ENCODE data around the gene TNP2.
"Not testable (repeated sequence)": the region's sequence is repeated elsewhere in the genome, so short reads cannot be mapped to it uniquely, and the experiment has no call there.

Gene TNP2

GRCh38 chr16:11303405-11304138, 34.4 kb upstream of the TNP2 start:
- H3K4me2 ChIP-seq = peak overlapping the region in 4 of 11 experiments; percentile 1 to 32 (median 16); a peak in 4 of 22 replicates

DNA sequence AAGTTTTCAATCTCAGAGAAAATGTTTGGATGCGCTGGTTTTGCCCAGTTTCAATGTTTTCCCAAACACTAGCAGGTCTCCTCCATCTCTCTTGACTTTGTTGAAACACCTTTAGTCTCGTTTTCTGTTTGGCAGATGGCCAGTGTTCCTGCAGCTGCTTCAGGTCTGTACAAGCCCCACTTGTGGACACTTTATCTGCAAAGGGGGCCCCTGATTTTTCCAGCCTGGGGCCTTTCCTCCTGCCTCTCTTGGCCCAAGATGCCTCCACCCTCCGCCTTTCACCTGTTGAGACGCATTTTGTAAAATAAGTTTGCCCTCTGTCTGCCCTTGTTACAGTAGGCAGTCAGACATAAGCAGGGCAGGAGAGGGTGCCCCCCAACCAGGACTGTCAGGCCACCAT, 33.9 kb upstream of the TNP2 start:
- Histone ChIP-seq H3K9ac (no peak overlapping the region), H3K9me3 (replicated peaks in 1 of 11) (peaks cover 7 to 40% (median 22%) of the 10 kb centered on the region in 11 experiments; a peak in 21 of 22 replicates), H3K4me1 (peaks cover 13 to 51% (median 34%) of the 10 kb centered on the region in 10 experiments), H3K4me3 (no peak overlapping the region), H3K4me2 (peak overlapping the region in 2 of 11 experiments; percentile 15 to 18; a peak in 1 of 22 replicates), H4K20me1 (peaks cover 0 to 5% (median 0%) of the 10 kb centered on the region in 11 experiments; a peak in 3 of 22 replicates), H3K27me3 (peaks cover 0 to 9% (median 0%) of the 10 kb centered on the region in 11 experiments; a peak in 1 of 22 replicates), H3K27ac (no peak overlapping the region), H3K36me3 (no peaks in the 10 kb centered on the region; a peak in 1 of 22 replicates)
- TF ChIP-seq Cebpa-rat (IDR thresholded peaks at IDR 0.05) = no peak

More at GRCh38 chr16:11303405-11304138, 34.4 kb upstream of the TNP2 start:
- Histone ChIP-seq H3K4me3 (no peak overlapping the region), H3K27me3 (peaks cover 0 to 9% (median 0%) of the 10 kb centered on the region in 11 experiments; a peak in 1 of 22 replicates), H3K27ac (no peak overlapping the region), H4K20me1 (no peaks in the 10 kb centered on the region), H3K4me1 (peaks cover 10 to 51% (median 34%) of the 10 kb centered on the region in 10 experiments), H3K9ac (no peak overlapping the region), H3K36me3 (no peaks in the 10 kb centered on the region; a peak in 1 of 22 replicates), H3K9me3 (replicated peaks in 1 of 11) (peaks cover 12 to 46% (median 28%) of the 10 kb centered on the region in 11 experiments; a peak in 21 of 22 replicates)
- TF ChIP-seq Cebpa-rat (IDR thresholded peaks at IDR 0.05) = no peak

DNA sequence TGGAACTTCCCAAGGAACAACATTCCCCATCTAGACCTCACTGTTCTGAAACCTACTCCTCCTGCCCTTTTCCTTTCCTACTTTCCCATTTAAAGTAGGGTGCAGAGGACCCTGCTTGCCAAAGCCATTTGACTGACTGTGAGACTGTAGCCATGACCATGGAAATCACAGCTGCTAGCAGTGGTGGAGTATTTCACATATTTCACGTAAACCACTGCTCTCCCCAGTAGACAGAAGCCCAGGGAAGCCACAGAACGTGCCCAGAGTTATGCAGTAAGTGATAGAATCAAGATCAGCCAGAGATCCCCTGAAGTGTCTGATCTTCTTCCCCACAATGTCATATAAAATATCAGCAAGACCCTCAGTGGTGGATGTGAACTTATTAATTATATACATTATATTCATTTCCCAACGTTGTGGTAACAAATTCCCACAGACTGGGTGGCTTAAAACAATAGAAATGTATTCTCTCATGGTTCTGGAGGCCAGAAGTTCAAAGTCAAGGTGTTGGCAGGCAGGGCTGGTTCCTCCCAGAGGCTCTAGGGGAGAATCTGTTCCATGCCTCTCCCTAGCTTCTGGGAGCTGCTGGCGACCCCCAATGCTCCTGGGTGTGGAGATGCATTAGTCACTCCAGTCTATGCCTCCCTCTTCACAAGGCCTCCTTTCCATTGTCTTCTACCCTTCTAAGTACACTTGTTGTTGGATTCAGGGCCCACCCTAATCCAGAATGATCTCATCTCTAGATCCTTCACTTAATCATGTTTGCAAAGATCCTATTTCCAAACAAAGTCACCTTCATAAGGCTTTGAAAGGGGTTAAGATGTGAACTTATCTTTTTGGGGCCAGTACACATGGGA, 32.7 kb upstream of the TNP2 start:
- Histone ChIP-seq H3K27me3 (peaks cover 0 to 13% (median 0%) of the 10 kb centered on the region in 11 experiments; a peak in 4 of 22 replicates), H3K9me3 (replicated peaks in 1 of 11) (peaks cover 0 to 30% (median 11%) of the 10 kb centered on the region in 11 experiments; a peak in 14 of 22 replicates), H4K20me1 (peaks cover 0 to 7% (median 0%) of the 10 kb centered on the region in 11 experiments; a peak in 3 of 22 replicates), H3K27ac (no peak overlapping the region), H3K4me1 (peaks cover 24 to 55% (median 40%) of the 10 kb centered on the region in 10 experiments), H3K4me2 (no peak overlapping the region), H3K9ac (no peak overlapping the region), H3K4me3 (no peak overlapping the region), H3K36me3 (no peaks in the 10 kb centered on the region)
- no peak for TF ChIP-seq Cebpa-rat (IDR thresholded peaks at IDR 0.05)

GRCh38 chr16:11300560-11300892, 31.4 kb upstream of the TNP2 start:
- Histone ChIP-seq H3K36me3 (no peaks in the 10 kb centered on the region), H3K9me3 (replicated peaks in 1 of 11) (peaks cover 0 to 19% (median 6%) of the 10 kb centered on the region in 11 experiments; a peak in 8 of 22 replicates), H4K20me1 (peaks cover 0 to 7% (median 0%) of the 10 kb centered on the region in 11 experiments; a peak in 3 of 22 replicates), H3K27ac (no peak overlapping the region), H3K4me1 (peaks cover 30 to 68% (median 53%) of the 10 kb centered on the region in 10 experiments), H3K27me3 (peaks cover 0 to 20% (median 0%) of the 10 kb centered on the region in 11 experiments; a peak in 4 of 22 replicates), H3K4me3 (no peak overlapping the region), H3K9ac (no peak overlapping the region; a peak in 1 of 22 replicates), H3K4me2 (peak overlapping the region in 7 of 11 experiments; percentile 11 to 91 (median 44); a peak in 8 of 22 replicates)
- TF ChIP-seq Cebpa-rat (IDR thresholded peaks at IDR 0.05) = no peak

- Histone ChIP-seq H3K4me2 (peak overlapping the region in 8 of 11 experiments; percentile 7 to 93 (median 77); a peak in 13 of 22 replicates), H3K9ac (no peak overlapping the region; a peak in 1 of 22 replicates), H3K27ac (no peak overlapping the region), H3K9me3 (replicated peaks in 1 of 11) (peaks cover 0 to 14% (median 1%) of the 10 kb centered on the region in 11 experiments; a peak in 6 of 22 replicates), H3K36me3 (no peaks in the 10 kb centered on the region), H3K4me3 (no peak overlapping the region), H3K4me1 (peaks cover 30 to 69% (median 55%) of the 10 kb centered on the region in 10 experiments), H3K27me3 (peaks cover 0 to 20% (median 0%) of the 10 kb centered on the region in 11 experiments; a peak in 4 of 22 replicates), H4K20me1 (peaks cover 0 to 7% (median 0%) of the 10 kb centered on the region in 11 experiments; a peak in 3 of 22 replicates)
- no peak for TF ChIP-seq Cebpa-rat (IDR thresholded peaks at IDR 0.05)
These were observed 30.9 kb upstream of the TNP2 start for GRCh38 chr16:11299865-11300559.

DNA sequence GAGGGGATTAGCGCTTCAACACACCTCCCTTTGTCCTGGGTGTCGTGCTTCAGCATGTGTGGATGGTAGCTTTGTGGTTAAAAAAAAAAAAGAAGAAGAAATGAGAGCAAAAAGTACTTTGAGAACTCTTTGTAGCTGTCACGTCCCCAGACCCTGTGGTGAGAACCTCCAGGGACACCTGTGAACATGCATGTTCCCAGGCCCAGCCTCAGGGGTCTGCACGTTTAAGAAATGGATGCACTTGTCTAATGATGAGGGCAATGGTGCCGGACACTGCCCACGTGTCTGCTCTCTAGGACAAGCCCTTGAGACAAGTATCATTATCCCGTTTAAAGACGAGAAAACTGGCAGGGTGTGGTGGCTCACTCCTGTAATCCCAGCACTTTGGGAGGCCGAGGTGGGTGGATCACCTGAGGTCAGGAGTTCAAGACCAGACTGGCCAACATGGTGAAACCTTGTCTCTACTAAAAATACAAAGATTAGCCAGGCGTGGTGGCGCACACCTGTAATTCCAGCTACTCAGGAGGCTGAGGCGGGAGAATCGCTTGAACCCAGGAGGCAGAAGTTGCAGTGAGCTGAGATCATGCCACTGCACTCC, 29.9 kb upstream of the TNP2 start:
- Histone ChIP-seq H3K27ac (peak overlapping the region in 4 of 11 experiments; percentile 64 to 70 (median 68); a peak in 7 of 22 replicates), H3K4me2 (peak overlapping the region; percentile 12 to 93 (median 79); a peak in 20 of 22 replicates), H3K27me3 (peaks cover 0 to 20% (median 0%) of the 10 kb centered on the region in 11 experiments; a peak in 4 of 22 replicates), H3K9ac (peak overlapping the region in 5 of 11 experiments; percentile 13 to 58 (median 51); a peak in 6 of 22 replicates), H3K4me1 (peaks cover 30 to 78% (median 64%) of the 10 kb centered on the region in 10 experiments)
- not testable (repeated sequence) for H3K36me3 ChIP-seq; H3K4me3 ChIP-seq; H3K9me3 ChIP-seq (replicated peaks in 1 of 11); H4K20me1 ChIP-seq

GRCh38 chr16:11298143-11298900, 29.2 kb upstream of the TNP2 start:
- Histone ChIP-seq H3K4me1 (peaks cover 30 to 80% (median 67%) of the 10 kb centered on the region in 10 experiments), H3K27me3 (peaks cover 0 to 20% (median 0%) of the 10 kb centered on the region in 11 experiments; a peak in 4 of 22 replicates), H3K36me3 (no peaks in the 10 kb centered on the region), H3K9me3 (replicated peaks in 1 of 11) (peaks cover 0 to under 1% (median 0%) of the 10 kb centered on the region in 11 experiments; a peak in 2 of 22 replicates), H3K27ac (peak overlapping the region in 7 of 11 experiments; percentile 20 to 70 (median 64); a peak in 13 of 22 replicates), H4K20me1 (peaks cover 0 to 7% (median 0%) of the 10 kb centered on the region in 11 experiments; a peak in 3 of 22 replicates), H3K4me3 (no peak overlapping the region), H3K4me2 (peak overlapping the region; percentile 72 to 93 (median 81)), H3K9ac (peak overlapping the region in 8 of 11 experiments; percentile 9 to 58 (median 41); a peak in 11 of 22 replicates)
- TF ChIP-seq Cebpa-rat (IDR thresholded peaks at IDR 0.05) = no peak

Measured in BLaER1 treated with 17β-estradiol and CSF1 and Interleukin-3, amounts not matched to agents 10 nM and 100 nM (cell line).